Measurements from ENCODE around the gene LRRC59. TPM values are rescaled to one million over a fixed set of nuclear protein-coding genes. Genes with fewer than 3 reads are reported as not detected.
A peak's percentile ranks its signal among the peaks of the same experiment; 100 is the strongest.

LRRC59 gene
- total and polyA plus RNA-seq, 2 of the 13 experiments (the other 11 are each of a cell fraction or from before 2014, with no cell fraction given), result 87.3 to 222 TPM

GRCh38 chr17:50346313-50347116 lies 50.8 kb downstream of the LRRC59 start (continued):
- TF ChIP-seq ZBTB7B (CRISPR knock-in tag; IDR thresholded peaks at IDR 0.05), result peak; percentile 84
- TF ChIP-seq SMYD3 (CRISPR knock-in tag; IDR thresholded peaks at IDR 0.05), result no peak
- TF ChIP-seq ZNF24 (IDR thresholded peaks at IDR 0.05), result no peak
- 0 out of 2 replicates have a peak, but pooled peaks have one; percentile 47 for TF ChIP-seq ZNF547 (CRISPR knock-in tag; IDR thresholded peaks at IDR 0.05)
- peak; percentile 20 for TF ChIP-seq ZNF18 (CRISPR knock-in tag; IDR thresholded peaks at IDR 0.05; ENCODE audit: insufficient replicate concordance)
- TF ChIP-seq ZNF205 (CRISPR knock-in tag; IDR thresholded peaks at IDR 0.05), result no peak; the same call in 1 of the 2 replicates
- TF ChIP-seq JUNB (CRISPR knock-in tag; IDR thresholded peaks at IDR 0.05; ENCODE audit: borderline replicate concordance), result no peak
- TF ChIP-seq ZNF850 (CRISPR knock-in tag; conservative IDR thresholded peaks at IDR 0.05), result 0 out of 2 replicates have a peak, but pooled peaks have one; percentile 58
- no peak for TF ChIP-seq PAWR (CRISPR knock-in tag; IDR thresholded peaks at IDR 0.05; ENCODE audit: borderline replicate concordance)
- no peak for TF ChIP-seq MLLT10 (CRISPR knock-in tag; IDR thresholded peaks at IDR 0.05)
- no peak for TF ChIP-seq U2AF2 (IDR thresholded peaks at IDR 0.05; ENCODE audit: low read depth, low read length)
- no peak; the same call in 1 of the 2 replicates for TF ChIP-seq ZNF772 (CRISPR knock-in tag; IDR thresholded peaks at IDR 0.05)
- TF ChIP-seq ZNF317 (CRISPR knock-in tag; IDR thresholded peaks at IDR 0.05), result 0 out of 2 replicates have a peak, but pooled peaks have one; percentile 9
- TF ChIP-seq GABPA (IDR thresholded peaks at IDR 0.05; ENCODE audit: low read depth, low read length), result no peak
- no peak for TF ChIP-seq GABPA (CRISPR knock-in tag; IDR thresholded peaks at IDR 0.05; ENCODE audit: low read depth)
- no peak for TF ChIP-seq SNRNP70 (IDR thresholded peaks at IDR 0.05; ENCODE audit: low read depth, low read length)
- no peak for TF ChIP-seq NFIB (CRISPR knock-in tag; IDR thresholded peaks at IDR 0.05; ENCODE audit: borderline replicate concordance)
- TF ChIP-seq ARNTL (CRISPR knock-in tag; IDR thresholded peaks at IDR 0.05), result peak; percentile 58; the same call in 1 of the 2 replicates
- TF ChIP-seq, protein P1, sequence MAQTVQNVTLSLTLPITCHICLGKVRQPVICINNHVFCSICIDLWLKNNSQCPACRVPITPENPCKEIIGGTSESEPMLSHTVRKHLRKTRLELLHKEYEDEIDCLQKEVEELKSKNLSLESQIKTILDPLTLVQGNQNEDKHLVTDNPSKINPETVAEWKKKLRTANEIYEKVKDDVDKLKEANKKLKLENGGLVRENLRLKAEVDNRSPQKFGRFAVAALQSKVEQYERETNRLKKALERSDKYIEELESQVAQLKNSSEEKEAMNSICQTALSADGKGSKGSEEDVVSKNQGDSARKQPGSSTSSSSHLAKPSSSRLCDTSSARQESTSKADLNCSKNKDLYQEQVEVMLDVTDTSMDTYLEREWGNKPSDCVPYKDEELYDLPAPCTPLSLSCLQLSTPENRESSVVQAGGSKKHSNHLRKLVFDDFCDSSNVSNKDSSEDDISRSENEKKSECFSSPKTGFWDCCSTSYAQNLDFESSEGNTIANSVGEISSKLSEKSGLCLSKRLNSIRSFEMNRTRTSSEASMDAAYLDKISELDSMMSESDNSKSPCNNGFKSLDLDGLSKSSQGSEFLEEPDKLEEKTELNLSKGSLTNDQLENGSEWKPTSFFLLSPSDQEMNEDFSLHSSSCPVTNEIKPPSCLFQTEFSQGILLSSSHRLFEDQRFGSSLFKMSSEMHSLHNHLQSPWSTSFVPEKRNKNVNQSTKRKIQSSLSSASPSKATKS (CRISPR knock-in tag; IDR thresholded peaks at IDR 0.05), result no peak
- no peak for TF ChIP-seq ZNF761 (CRISPR knock-in tag; conservative IDR thresholded peaks at IDR 0.05)
- no peak for TF ChIP-seq ZNF251 (CRISPR knock-in tag; IDR thresholded peaks at IDR 0.05)
- TF ChIP-seq REL (CRISPR knock-in tag; conservative IDR thresholded peaks at IDR 0.05), result no peak
- TF ChIP-seq GMEB1 (CRISPR knock-in tag; IDR thresholded peaks at IDR 0.05; ENCODE audit: borderline replicate concordance), result no peak
- TF ChIP-seq NR0B2 (CRISPR knock-in tag; IDR thresholded peaks at IDR 0.05), result 0 out of 2 replicates have a peak, but pooled peaks have one; percentile 13
- peak; percentile 69 for TF ChIP-seq SP5 (CRISPR knock-in tag; IDR thresholded peaks at IDR 0.05; ENCODE audit: borderline replicate concordance, low read depth)

All from HepG2 (cell line).